Measurements from ENCODE around the gene OSBP2.
A peak's percentile ranks its signal among the peaks of the same experiment; 100 is the strongest.
"Not testable (repeated sequence)": the region's sequence is repeated elsewhere in the genome, so short reads cannot be mapped to it uniquely, and the experiment has no call there.

The OSBP2 gene

GRCh38 chr22:30679895-30680690 lies 14.6 kb upstream of the OSBP2 start:
- DNase-seq (ENCODE audit: low read depth) = not testable (repeated sequence)

- no peak for DNase-seq (ENCODE audit: low read depth)
Observed at GRCh38 chr22:30680991-30681770, 13.5 kb upstream of the OSBP2 start.

DNA sequence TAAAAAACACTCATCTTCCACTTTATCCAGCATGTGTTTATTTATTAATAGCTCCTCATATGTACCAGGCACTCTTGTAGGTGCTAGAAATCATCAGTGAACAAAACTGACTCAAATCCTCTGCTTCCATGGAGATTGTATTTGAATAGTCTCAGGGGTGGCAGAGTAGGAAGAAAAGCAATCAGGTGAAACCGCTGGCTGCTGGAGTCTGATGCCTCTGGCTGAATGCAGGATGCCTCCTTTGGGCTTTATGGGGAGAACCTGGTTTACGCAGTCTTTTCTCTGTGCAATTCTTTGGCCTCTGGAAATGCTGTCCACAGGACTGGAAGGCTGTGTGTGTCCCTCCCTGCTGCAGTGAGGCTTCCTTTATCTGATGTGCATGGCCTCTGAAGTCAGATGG lies 12.8 kb upstream of the OSBP2 start:
- no peak for DNase-seq (ENCODE audit: low read depth)

- no peak for DNase-seq (ENCODE audit: low read depth)
Observed at GRCh38 chr22:30685178-30685577, 9.5 kb upstream of the OSBP2 start.

DNA sequence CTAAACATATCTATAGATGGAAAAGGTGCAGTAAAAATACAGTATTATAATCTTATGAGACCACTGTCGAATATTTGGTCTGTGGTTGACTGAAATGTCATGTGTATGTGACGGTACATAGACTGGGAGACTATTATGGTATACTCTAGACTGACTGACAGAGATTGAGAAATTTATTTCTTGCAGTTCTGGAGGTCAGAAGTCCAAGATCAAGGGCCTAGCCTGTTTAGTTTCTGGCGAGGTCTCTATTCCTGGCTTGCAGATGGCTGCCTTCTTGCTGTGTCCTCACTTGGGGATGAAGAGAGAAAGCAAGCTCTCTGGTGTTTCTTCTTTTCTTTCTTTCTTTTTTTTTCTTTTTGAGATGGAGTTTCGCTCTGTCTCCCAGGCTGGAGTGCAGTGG lies 7.3 kb upstream of the OSBP2 start:
- no peak for DNase-seq (ENCODE audit: low read depth)

- DNase-seq (ENCODE audit: low read depth) = no peak
Observed at GRCh38 chr22:30689622-30690021, 5.1 kb upstream of the OSBP2 start.

- no peak for DNase-seq (ENCODE audit: low read depth)
Observed at GRCh38 chr22:30691204-30691603, 3.5 kb upstream of the OSBP2 start.

GRCh38 chr22:30694171-30694639 lies 469 bp upstream of the OSBP2 start:
- DNase-seq (ENCODE audit: low read depth) = peak; percentile 21

DNA sequence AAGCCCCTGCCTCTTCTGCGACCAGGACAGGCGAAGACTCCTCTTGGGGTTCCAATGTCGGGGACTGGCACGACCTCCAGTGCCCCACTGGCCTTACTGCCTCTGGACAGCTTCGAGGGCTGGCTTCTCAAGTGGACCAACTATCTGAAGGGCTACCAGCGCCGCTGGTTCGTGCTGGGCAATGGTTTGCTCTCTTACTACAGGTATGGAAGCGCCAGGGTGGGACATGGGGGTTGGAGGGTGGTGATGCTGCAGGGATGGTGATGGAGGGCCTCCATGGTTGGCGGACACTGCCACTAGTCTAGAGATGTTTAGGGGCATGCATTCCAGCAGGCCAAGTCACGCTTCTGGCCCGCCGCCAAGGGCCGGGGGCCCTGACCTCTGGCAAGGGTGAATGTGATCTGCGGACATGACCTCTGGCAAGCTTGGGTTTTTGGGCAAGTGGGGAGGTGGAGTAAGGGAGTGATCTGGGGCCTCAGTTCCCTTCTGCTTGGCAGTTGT lies 727 bp downstream of the OSBP2 start:
- DNase-seq (ENCODE audit: low read depth) = no peak

DNA sequence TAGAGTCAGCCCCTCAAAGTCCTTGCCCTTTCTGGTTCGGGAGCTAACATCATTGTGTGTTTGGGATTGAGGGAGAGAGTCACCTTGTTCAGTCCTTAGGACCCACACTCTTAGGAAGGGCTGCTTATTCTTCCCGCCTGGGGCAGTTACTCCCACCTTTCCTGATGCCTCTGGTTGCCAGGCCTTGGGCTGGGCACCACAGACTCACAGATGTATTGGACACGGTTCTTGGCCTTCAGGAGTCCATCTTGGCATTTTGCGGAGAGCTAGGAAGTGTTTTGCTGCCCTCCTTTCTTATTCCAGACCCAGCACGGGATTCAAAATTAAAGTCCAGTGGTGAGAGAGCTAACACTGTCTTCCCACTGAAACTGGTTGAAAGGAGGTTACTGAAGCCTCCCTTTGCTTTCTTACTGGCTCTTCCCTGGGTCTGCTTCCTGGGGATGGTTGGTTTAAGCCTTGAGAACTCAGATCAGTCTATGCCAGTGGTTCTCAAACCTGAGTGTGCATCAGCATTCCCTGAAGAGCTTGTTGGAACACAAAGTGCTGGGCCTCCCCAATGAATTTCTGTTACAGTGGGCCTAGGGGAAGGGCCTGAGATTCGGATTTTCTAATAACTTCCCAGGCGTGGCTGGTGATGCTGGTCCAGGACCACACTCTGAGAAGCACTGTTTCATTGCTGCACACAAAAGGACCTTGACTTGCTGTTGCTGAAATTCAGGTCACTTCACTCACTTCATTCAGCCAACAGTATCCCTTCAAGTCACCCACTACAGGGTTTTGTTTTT lies 1.4 kb downstream of the OSBP2 start:
- no peak for DNase-seq (ENCODE audit: low read depth)

DNA sequence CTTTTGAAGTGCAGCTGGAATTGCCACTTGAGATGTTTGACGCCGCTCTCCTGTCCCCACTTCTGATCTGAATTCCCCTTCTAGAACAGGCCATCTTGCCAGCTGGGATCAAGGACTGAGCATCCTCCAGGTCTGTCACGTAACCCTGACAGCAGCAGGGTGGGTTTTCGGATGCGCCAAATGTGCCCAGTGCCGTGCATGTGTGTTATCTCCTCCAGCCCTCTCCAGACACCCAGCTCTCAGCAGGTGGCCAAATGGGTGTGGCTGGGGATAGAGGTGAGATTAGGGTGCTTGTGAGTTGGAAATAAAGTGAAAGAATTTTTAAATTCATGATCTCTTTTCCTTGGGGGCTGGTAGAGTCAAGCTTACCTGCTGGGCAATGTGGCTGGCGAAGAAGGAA lies 3.3 kb downstream of the OSBP2 start:
- DNase-seq (ENCODE audit: low read depth) = no peak

DNA sequence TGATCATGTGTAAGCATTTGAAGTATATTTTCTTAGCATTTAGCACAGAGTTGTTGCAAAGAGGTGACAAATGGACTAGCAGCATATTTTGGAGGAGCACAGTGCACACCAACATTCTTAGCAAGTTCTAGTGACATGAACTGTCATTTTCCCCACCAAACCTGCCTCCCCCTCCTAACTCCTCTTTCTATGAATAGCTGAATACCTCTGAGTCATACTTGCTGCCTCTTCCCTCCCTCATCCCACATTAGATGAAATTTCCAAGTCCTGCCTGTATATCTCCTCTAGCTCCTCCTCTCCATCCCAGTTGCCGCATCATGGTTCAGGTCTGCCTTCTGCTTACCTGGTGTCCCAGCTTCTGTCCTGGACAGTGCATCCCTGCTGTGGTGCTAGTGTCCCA lies 7.2 kb downstream of the OSBP2 start:
- no peak for DNase-seq (ENCODE audit: low read depth)

DNA sequence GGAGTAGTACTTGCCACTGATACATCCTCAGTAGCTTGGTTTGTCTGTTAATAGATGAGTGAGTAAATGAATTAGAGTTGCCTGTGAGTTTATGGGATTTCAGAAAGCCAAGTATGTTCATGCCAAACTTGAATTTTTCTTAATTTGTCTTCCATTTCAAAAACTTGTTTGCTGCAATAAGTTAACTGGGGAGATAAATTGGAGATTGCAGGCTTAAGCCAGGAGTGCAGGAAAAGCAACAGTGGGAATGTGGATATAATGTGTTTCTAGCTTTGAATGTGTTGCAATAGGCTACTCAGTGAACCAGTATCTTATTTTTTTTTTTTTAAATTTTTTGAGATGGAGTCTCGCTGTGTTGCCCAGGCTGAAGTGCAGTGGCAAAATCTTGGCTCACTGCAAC lies 8.2 kb downstream of the OSBP2 start:
- no peak for DNase-seq (ENCODE audit: low read depth)

DNA sequence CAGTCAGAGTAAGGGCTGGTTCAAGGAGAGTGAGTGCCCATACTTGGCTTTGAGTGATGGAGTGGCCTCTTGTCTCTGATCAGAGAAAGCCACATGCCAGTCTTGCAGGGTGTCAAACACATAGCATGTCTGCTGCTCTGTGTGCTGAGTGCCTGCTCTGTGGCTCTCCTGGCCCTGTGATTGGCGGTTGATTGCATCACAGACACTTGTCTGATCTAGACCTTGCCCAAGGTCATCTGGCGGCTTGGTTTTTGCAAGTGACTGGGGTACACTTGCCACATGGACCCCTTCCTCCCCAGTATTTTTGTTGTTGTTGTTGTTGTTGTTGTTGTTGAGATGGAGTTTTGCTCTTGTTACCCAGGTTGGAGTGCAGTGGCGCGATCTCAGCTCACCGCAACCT lies 10.3 kb downstream of the OSBP2 start:
- DNase-seq (ENCODE audit: low read depth) = no peak

- DNase-seq (ENCODE audit: low read depth) = no peak
Observed at GRCh38 chr22:30705710-30706651, 11.3 kb downstream of the OSBP2 start.

- not testable (repeated sequence) for DNase-seq (ENCODE audit: low read depth)
Observed at GRCh38 chr22:30709980-30710379, 15.3 kb downstream of the OSBP2 start.

DNA sequence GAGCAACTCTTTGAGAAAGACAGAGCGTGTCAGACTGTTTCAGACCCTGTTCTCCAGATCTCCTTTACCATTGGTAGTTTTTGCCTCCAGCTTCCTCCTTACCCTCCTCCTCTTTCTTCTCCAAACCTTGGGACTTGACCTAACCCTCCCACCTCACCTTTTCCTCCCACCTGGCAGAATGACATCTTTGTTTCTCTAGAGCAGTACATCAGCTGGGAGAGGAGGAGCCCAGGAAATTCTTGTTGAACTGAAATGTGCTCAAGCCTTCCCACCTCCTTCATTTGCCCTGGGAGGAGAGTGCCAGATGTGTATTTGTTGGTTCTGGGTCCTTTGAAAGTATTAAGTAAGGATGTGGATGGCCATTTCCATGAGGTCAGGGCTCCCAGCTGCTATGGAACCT lies 17.4 kb downstream of the OSBP2 start:
- no peak for DNase-seq (ENCODE audit: low read depth)

- no peak for DNase-seq (ENCODE audit: low read depth)
Observed at GRCh38 chr22:30714062-30714461, 19.4 kb downstream of the OSBP2 start.

- DNase-seq (ENCODE audit: low read depth) = no peak
Observed at GRCh38 chr22:30717331-30717921, 22.8 kb downstream of the OSBP2 start.

DNA sequence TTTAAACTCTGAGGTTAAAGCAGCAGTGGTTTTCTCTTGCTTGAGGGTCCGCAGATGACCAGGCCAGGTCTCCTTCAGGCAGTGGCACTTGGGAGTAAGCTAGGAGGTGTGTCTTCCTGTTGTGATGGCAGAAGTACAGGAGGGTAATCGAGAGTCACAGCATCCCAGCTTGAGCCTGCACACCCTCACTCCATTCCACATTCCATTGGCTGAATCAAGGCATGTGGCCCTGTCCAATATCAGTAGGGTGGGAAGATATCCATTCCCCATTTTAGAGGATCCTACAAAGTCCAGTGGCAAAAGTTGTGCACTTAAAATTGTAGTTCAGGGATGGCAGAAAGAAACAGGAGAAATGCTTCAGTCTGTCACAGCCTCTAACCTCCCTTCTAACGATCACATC lies 23.3 kb downstream of the OSBP2 start:
- DNase-seq (ENCODE audit: low read depth) = no peak

GRCh38 chr22:30718491-30718890 lies 23.8 kb downstream of the OSBP2 start:
- DNase-seq (ENCODE audit: low read depth) = no peak
